NCI-H1092 (cell line): ENCODE data around the gene GABRG3.

Experiments used
- DNase-seq: peaks from one replicate; lab custom pipeline; 2025; lab: John Stamatoyannopoulos, UW

GABRG3 gene

GRCh38 chr15:27111323-27111722 is 140.3 kb downstream of the GABRG3 start:
- DNase-seq = no peak

DNA sequence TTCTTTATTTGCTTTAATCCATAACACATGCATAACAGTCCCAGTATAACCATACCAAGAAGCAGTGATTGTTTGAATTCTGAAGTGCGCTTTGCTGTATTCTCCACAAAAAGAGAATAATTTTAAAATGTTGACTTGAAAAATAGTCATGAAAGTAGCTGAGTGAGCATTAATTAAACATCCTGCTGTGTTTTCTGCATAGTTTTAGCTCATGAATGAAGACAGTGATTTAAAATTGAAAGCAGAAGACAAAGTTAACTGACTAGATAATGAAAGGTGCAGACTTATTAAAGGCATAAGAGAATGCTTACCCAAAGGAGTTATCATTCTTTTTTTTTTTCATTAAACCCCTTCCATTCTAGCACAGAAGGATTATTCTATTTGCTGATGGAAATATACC is 143.5 kb downstream of the GABRG3 start:
- DNase-seq = no peak

GRCh38 chr15:27119695-27120266 is 148.8 kb downstream of the GABRG3 start:
- DNase-seq = no peak

- DNase-seq = no peak
These were observed 150.7 kb downstream of the GABRG3 start for GRCh38 chr15:27121672-27122071.

DNA sequence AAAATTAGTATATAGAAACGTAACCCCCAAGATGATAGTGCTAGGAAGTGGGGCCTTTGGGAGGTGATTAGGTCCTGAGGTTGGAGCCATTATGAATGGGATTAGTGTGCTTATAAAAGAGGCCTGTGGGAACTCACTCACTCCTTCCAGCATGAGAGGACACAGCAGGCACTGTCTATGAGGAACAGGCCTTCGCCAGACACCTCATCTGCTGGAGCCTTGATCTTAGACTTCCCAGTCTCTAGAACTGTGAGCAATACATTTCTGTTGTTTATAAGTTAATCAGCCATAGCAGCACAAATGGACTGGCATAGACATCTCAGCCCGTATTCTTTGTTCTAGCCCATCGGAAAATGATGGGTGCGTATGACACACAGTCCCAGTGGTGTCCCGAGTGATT is 152.3 kb downstream of the GABRG3 start:
- DNase-seq = no peak

GRCh38 chr15:27123808-27124207 is 152.8 kb downstream of the GABRG3 start:
- DNase-seq = no peak

- DNase-seq = no peak
These were observed 153.4 kb downstream of the GABRG3 start for GRCh38 chr15:27124287-27124871.

DNA sequence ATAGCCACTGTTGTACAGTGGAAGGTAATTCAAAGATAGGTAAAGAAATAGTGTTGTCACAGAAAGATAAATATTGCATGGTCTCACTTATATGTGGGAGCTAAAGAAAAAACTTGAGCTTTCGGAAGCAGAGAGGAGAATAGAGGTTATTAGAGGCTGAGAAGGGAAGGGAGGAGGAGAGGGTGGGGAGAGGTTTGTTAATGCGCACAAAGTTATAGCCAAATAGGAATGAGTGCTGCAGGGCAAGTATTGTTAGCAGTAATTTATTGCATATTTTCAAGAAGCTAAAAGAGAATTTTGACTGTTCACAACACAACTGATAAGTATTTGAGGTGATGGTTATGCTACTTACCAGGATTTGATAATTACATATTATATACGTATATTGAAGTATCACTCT is 154.2 kb downstream of the GABRG3 start:
- DNase-seq = no peak

- no peak for DNase-seq
These were observed 155.5 kb downstream of the GABRG3 start for GRCh38 chr15:27126449-27126848.

DNA sequence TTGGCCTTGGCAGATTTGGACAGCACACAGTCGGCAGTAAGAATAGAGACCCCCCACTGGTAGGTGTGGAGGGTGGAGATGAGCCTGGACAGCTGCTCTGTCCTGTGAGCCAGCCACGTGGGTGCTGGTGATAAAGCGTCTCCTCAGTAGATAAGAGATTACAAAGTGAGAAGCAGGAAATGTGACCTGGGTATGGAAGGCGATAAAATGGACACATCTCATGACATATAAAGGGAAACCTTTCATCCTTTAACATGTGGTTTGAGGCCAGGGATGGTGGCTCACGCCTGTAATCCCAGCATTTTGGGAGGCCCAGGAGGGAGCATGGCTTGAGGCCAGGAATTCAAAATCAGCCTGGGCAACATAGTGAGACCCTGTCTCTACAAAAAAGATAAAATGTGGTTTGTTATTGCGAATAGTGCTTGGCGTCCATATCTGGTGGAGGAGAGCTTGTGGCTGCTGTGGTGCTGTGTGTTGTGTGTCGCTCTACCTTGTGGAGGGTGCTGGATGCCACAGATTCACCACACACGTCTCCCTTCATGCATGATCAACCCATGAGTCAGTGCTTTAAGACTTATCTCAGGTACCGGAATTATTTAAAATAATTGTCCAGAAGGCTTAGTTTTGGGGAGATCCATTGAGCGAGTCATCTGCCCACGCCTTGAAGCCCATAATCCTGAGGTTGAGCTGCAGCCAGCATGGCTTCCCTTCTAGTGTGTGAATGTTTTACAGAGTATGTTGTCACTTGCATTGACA is 157.0 kb downstream of the GABRG3 start:
- DNase-seq = no peak

DNA sequence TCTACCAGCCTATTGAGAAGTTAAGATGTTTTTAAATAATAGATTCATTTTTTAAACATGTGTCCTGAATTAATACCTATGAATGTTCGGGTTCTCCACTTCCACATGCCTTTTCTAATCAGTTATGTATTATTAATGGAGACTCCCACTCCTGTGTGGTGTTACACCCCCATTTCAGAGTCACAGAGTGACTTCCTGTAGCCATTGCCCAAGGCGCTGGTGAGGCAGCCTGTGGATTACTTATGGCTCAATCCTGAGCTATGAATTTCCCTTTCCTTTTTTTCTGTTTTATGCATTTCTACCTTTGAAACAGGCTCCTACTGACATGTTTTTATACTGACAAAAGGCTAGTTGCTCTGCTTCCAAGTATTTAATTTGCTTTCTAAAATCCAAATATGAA is 162.3 kb downstream of the GABRG3 start:
- no peak for DNase-seq

- DNase-seq = no peak
These were observed 163.5 kb downstream of the GABRG3 start for GRCh38 chr15:27134481-27134880.

DNA sequence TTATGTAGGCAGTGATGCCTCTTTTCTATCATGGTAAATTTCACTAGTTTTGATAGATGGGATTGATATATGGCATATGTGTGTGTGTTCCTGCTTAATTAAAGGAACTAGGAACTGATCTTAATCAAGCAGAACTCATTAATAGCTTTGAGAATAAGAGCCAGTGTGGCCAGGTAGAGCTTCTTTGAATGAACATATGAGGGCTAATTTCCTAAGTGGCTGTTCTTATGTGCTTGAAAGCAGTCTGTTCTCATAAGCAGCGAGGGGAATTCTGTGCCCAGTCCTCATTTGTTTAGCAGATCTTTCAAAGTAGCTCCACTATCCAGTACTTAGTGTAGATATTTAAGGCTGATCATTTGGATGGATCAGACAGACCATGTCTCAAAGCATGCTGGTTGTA is 164.2 kb downstream of the GABRG3 start:
- DNase-seq = no peak

DNA sequence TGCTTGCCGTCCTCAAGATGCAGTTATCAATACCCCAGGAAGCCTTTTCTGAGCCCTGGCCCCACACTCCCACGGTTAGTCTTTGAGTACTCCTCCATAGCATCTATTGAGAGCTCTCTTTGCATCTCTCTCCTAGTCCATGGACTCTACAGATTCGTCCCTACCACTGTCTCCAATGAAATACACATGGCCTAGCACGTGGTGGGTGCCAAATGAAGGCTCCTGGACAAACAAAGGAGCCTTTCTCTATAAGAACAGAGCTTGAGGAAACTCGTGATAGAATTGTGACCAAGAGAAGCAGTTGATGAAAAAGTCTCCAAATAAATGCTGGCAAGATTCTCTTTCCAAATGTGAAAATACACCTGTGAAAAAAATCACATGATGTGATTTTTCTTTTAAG is 166.1 kb downstream of the GABRG3 start:
- DNase-seq = no peak

DNA sequence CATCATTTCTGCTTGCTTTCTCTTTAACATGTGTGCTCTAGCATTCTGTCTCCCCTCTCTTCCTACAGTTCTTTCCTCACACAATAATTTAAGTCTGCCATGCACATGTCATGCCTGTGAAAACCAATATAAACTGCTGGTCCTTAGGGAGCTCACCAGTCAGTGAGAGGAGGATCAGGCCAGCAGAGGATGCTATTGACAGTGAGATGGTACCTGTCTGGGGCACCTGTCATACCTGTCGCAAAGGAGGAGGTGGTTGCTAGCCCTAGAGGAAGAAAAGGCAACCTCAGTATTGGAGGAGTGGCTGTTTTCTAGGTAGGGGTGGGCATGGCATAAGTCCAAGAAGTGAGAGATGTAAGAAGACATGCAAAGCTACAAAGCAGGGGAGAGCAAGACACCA is 194.6 kb downstream of the GABRG3 start:
- no peak for DNase-seq

GRCh38 chr15:27166917-27167316 is 195.9 kb downstream of the GABRG3 start:
- DNase-seq = no peak

- no peak for DNase-seq
These were observed 196.8 kb downstream of the GABRG3 start for GRCh38 chr15:27167738-27168137.

DNA sequence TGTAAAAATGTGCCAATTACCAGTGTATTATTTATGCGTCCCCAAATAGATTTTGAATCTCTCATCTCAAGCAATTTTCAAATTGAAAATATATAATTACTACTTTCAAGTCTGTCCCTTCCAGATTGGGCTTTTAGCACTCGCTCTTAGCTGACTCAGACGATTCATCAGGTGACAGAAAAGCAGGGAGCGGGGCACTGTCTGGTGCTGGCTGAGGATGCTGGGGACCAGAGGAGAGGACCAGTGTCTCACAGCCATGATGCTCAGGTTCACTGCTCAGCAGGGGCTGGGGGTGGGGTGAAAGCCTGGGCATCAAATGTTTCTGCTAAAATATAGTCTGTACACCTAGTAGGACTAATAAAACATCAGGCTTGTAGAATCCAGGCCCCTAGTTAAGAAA is 199.9 kb downstream of the GABRG3 start:
- DNase-seq = no peak

GRCh38 chr15:27172821-27173220 is 201.8 kb downstream of the GABRG3 start:
- DNase-seq = no peak

GRCh38 chr15:27175472-27176153 is 204.6 kb downstream of the GABRG3 start:
- DNase-seq = no peak

- no peak for DNase-seq
These were observed 205.9 kb downstream of the GABRG3 start for GRCh38 chr15:27176785-27177406.

GRCh38 chr15:27179789-27180188 is 208.8 kb downstream of the GABRG3 start:
- DNase-seq = no peak
